Measurements from ENCODE around the gene SUSD6. TPM values are rescaled to one million over a fixed set of nuclear protein-coding genes. Genes with fewer than 3 reads are reported as not detected.
A peak's percentile ranks its signal among the peaks of the same experiment; 100 is the strongest.

The SUSD6 gene
- total and polyA plus RNA-seq, 4 donors: 6.8 to 10.8 (median 7.6) TPM

DNA sequence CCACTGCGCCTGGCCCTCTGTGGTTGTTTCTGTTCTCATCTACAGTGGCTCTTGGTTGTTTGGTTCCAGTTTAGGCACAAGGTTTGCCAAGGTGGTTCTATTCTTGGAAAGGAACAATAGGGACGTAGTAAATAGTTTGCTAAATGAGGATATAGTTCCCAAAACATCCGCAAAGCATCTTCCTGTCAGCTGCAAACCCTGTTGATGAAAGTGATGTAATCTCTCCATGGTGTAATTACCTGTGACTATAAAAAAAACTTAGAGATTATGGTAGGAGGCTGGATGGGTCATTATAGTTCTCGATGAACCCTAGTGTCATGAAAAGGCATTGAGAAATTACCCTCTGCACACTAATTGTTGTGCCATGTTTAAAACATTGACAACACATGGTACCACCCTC is 52.9 kb downstream of the SUSD6 start:
- 77% methylated on average over 4 of the region's 4 CpGs for WGBS
- no peaks in the 10 kb centered on the region for H3K9me3 ChIP-seq (ENCODE audit: control insufficient read depth in 4 of 4, low read length in 3 of 4)
- no peak for DNase-seq (ENCODE audit: low spot score)
- no peak overlapping the region for H3K4me3 ChIP-seq (ENCODE audit: low read depth in 1 of 3, low read length in 3 of 3)
- peaks cover 6 to 34% (median 24%) of the 10 kb centered on the region in 4 donors for H3K4me1 ChIP-seq (ENCODE audit: control insufficient read depth in 4 of 4, insufficient read depth in 4 of 4, low read length in 3 of 4)
- no peak overlapping the region for H3K9ac ChIP-seq (ENCODE audit: low read depth in 1 of 2, low read length in 2 of 2)
- TF ChIP-seq TAF1 (conservative IDR thresholded peaks at IDR 0.05): no peak
- TF ChIP-seq FOXA1 (IDR thresholded peaks at IDR 0.05): no peak
- TF ChIP-seq, protein P1, sequence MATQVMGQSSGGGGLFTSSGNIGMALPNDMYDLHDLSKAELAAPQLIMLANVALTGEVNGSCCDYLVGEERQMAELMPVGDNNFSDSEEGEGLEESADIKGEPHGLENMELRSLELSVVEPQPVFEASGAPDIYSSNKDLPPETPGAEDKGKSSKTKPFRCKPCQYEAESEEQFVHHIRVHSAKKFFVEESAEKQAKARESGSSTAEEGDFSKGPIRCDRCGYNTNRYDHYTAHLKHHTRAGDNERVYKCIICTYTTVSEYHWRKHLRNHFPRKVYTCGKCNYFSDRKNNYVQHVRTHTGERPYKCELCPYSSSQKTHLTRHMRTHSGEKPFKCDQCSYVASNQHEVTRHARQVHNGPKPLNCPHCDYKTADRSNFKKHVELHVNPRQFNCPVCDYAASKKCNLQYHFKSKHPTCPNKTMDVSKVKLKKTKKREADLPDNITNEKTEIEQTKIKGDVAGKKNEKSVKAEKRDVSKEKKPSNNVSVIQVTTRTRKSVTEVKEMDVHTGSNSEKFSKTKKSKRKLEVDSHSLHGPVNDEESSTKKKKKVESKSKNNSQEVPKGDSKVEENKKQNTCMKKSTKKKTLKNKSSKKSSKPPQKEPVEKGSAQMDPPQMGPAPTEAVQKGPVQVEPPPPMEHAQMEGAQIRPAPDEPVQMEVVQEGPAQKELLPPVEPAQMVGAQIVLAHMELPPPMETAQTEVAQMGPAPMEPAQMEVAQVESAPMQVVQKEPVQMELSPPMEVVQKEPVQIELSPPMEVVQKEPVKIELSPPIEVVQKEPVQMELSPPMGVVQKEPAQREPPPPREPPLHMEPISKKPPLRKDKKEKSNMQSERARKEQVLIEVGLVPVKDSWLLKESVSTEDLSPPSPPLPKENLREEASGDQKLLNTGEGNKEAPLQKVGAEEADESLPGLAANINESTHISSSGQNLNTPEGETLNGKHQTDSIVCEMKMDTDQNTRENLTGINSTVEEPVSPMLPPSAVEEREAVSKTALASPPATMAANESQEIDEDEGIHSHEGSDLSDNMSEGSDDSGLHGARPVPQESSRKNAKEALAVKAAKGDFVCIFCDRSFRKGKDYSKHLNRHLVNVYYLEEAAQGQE (IDR thresholded peaks at IDR 0.05): no peak
- TF ChIP-seq JUND (IDR thresholded peaks at IDR 0.05): no peak
- TF ChIP-seq EGR1 (IDR thresholded peaks at IDR 0.05; ENCODE audit: low read depth in 2 of 2): no peak
- TF ChIP-seq NR2F2 (IDR thresholded peaks at IDR 0.05): no peak
- no peak for TF ChIP-seq RAD21 (IDR thresholded peaks at IDR 0.05)
- TF ChIP-seq RXRA (IDR thresholded peaks at IDR 0.05): no peak
- TF ChIP-seq GABPA (IDR thresholded peaks at IDR 0.05 in 1 of 2, conservative IDR thresholded peaks at IDR 0.05 in 1 of 2): no peak
- TF ChIP-seq, protein P2, sequence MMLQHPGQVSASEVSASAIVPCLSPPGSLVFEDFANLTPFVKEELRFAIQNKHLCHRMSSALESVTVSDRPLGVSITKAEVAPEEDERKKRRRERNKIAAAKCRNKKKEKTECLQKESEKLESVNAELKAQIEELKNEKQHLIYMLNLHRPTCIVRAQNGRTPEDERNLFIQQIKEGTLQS (IDR thresholded peaks at IDR 0.05): no peak
- TF ChIP-seq YY1 (IDR thresholded peaks at IDR 0.05): no peak
- no peak for TF ChIP-seq FOXA2 (IDR thresholded peaks at IDR 0.05)
- TF ChIP-seq, protein P3, sequence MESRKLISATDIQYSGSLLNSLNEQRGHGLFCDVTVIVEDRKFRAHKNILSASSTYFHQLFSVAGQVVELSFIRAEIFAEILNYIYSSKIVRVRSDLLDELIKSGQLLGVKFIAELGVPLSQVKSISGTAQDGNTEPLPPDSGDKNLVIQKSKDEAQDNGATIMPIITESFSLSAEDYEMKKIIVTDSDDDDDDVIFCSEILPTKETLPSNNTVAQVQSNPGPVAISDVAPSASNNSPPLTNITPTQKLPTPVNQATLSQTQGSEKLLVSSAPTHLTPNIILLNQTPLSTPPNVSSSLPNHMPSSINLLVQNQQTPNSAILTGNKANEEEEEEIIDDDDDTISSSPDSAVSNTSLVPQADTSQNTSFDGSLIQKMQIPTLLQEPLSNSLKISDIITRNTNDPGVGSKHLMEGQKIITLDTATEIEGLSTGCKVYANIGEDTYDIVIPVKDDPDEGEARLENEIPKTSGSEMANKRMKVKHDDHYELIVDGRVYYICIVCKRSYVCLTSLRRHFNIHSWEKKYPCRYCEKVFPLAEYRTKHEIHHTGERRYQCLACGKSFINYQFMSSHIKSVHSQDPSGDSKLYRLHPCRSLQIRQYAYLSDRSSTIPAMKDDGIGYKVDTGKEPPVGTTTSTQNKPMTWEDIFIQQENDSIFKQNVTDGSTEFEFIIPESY (IDR thresholded peaks at IDR 0.05): no peak
- TF ChIP-seq, protein P4, sequence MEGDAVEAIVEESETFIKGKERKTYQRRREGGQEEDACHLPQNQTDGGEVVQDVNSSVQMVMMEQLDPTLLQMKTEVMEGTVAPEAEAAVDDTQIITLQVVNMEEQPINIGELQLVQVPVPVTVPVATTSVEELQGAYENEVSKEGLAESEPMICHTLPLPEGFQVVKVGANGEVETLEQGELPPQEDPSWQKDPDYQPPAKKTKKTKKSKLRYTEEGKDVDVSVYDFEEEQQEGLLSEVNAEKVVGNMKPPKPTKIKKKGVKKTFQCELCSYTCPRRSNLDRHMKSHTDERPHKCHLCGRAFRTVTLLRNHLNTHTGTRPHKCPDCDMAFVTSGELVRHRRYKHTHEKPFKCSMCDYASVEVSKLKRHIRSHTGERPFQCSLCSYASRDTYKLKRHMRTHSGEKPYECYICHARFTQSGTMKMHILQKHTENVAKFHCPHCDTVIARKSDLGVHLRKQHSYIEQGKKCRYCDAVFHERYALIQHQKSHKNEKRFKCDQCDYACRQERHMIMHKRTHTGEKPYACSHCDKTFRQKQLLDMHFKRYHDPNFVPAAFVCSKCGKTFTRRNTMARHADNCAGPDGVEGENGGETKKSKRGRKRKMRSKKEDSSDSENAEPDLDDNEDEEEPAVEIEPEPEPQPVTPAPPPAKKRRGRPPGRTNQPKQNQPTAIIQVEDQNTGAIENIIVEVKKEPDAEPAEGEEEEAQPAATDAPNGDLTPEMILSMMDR (IDR thresholded peaks at IDR 0.05; ENCODE audit: low read depth, low read length, missing input control): no peak
- TF ChIP-seq HNF4A (conservative IDR thresholded peaks at IDR 0.05): no peak
- no peak for TF ChIP-seq SP1 (IDR thresholded peaks at IDR 0.05)
- no peak for TF ChIP-seq HNF4G (IDR thresholded peaks at IDR 0.05)
- peaks cover 0 to 4% (median 1%) of the 10 kb centered on the region in 4 donors for H3K36me3 ChIP-seq (ENCODE audit: control insufficient read depth in 4 of 4, insufficient read depth in 3 of 4, low read depth in 1 of 4, low read length in 3 of 4)
- H3K27ac ChIP-seq (ENCODE audit: low read depth in 1 of 2, low read length in 2 of 2): peak overlapping the region in 1 of 2 donors; percentile 61
- no peaks in the 10 kb centered on the region for H3K27me3 ChIP-seq (ENCODE audit: control insufficient read depth in 4 of 4, insufficient read depth in 4 of 4, low read length in 3 of 4)

Data from liver (tissue), 9 donors.